OCI-LY1 (cell line): ENCODE measurements around the gene KCNH8.

Source experiments
- H2AFZ ChIP-seq: fragments of 200-600 bp; sonication (generic), shearing (Covaris generic); 2 replicates; pipeline ENCODE4 v1.6.0; 2014; ENCODE audit warnings: antibody characterized with exemption, mild to moderate bottlenecking, low read length
- H3F3A ChIP-seq: fragments of 200-600 bp; sonication (generic), shearing (Covaris generic); 2 replicates; pipeline ENCODE4 v1.6.0; 2014; ENCODE audit warnings: mild to moderate bottlenecking, antibody characterized with exemption, low read length, moderate library complexity; ENCODE audit not compliant: insufficient read depth
- H3K27ac ChIP-seq: fragments of 200-600 bp; sonication (generic); 2 replicates; pipeline ENCODE4 v1.5.1; 2014; ENCODE audit warnings: low read length, mixed run types, mild to moderate bottlenecking, low read depth; ENCODE audit not compliant: poor library complexity, severe bottlenecking
- H3K27me3 ChIP-seq: fragments of 200-600 bp; sonication (generic); 2 replicates; pipeline ENCODE4 v1.6.0; 2014; ENCODE audit warnings: antibody characterized with exemption, mild to moderate bottlenecking, low read length, moderate library complexity; ENCODE audit not compliant: insufficient read depth
- H3K36me3 ChIP-seq: fragments of 200-600 bp; sonication (generic); 2 replicates; pipeline ENCODE4 v1.6.1; 2014; ENCODE audit warnings: mild to moderate bottlenecking, antibody characterized with exemption, low read length, moderate library complexity, mixed read lengths; ENCODE audit not compliant: insufficient read depth
- H3K4me1 ChIP-seq: fragments of 200-600 bp; sonication (generic); 2 replicates; pipeline ENCODE4 v1.5.1; 2014; ENCODE audit warnings: mild to moderate bottlenecking, low read length, moderate library complexity; ENCODE audit not compliant: insufficient read depth, severe bottlenecking
- H3K4me2 ChIP-seq: fragments of 200-600 bp; sonication (generic), shearing (Covaris generic); 2 replicates; pipeline ENCODE4 v1.6.1; 2014; ENCODE audit warnings: low read length
- H3K4me3 ChIP-seq: fragments of 200-600 bp; sonication (generic); 2 replicates; pipeline ENCODE4 v1.5.1; 2014; ENCODE audit warnings: low read length, low read depth, mild to moderate bottlenecking, mixed read lengths; ENCODE audit not compliant: poor library complexity, severe bottlenecking
- H3K79me2 ChIP-seq: fragments of 200-600 bp; shearing (Covaris generic); 2 replicates; pipeline ENCODE4 v1.6.1; 2016; ENCODE audit warnings: mixed run types, low read length, mixed read lengths; ENCODE audit not compliant: insufficient read depth
- H3K9ac ChIP-seq: fragments of 200-600 bp; sonication (generic), shearing (Covaris generic); 2 replicates; pipeline ENCODE4 v1.6.1; 2014; ENCODE audit warnings: mild to moderate bottlenecking, low read length, mixed read lengths
- H3K9me2 ChIP-seq: fragments of 200-600 bp; sonication (generic), shearing (Covaris generic); 2 replicates; pipeline ENCODE4 v1.6.1; 2014; ENCODE audit warnings: low read depth, mild to moderate bottlenecking, low read length, mixed read lengths
- H3K9me3 ChIP-seq: fragments of 200-600 bp; shearing (Covaris generic); 2 replicates; pipeline ENCODE4 v1.6.1; 2014; ENCODE audit warnings: low read length, mixed read lengths
- H4K20me1 ChIP-seq: fragments of 200-600 bp; sonication (generic), shearing (Covaris generic); 2 replicates; pipeline ENCODE4 v1.6.0; 2016; ENCODE audit warnings: mild to moderate bottlenecking, low read length; ENCODE audit not compliant: insufficient read depth
- CTCF ChIP-seq: fragments of 200-600 bp; sonication (generic), shearing (Covaris generic); IDR thresholded peaks from 2 replicates; pipeline ENCODE4 v1.5.1; 2017; ENCODE audit warnings: mild to moderate bottlenecking, antibody characterized with exemption, low read length, moderate library complexity, mixed read lengths
- EZH2 ChIP-seq: fragments of 200-600 bp; sonication (generic), shearing (Covaris generic); IDR thresholded peaks from 2 replicates; pipeline ENCODE4 v1.8.0; 2017; ENCODE audit warnings: borderline replicate concordance, mixed run types, mild to moderate bottlenecking, antibody characterized with exemption, low read length, moderate library complexity, mixed read lengths

Gene KCNH8

DNA sequence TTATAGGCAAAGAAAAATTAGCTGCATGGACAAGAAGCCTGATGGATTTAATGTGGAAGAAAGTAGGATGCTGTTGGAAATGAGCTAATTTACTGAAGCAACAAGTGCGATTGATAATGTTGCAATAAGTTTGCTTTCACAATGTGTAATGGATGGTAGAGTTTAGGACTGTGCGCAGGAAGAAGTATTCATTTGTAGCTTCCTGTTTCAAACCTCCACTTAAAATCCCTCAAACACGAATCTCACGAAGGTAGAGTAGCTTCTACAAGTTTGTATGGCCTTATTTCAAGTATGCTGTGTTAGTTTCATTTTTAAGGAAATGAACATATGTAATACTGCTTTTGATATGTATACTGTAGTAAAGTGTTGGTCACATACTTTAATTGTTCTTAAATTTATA is 42.3 kb downstream of the KCNH8 start:
- Histone ChIP-seq H3K27me3 (no peaks in the 10 kb centered on the region), H3K9me3 (no peaks in the 10 kb centered on the region), H4K20me1 (no peaks in the 10 kb centered on the region), H3K9me2 (no peaks in the 10 kb centered on the region), H3K79me2 (no peaks in the 10 kb centered on the region), H2AFZ (no peak overlapping the region), H3K4me3 (no peak overlapping the region), H3K27ac (no peak overlapping the region), H3K4me2 (no peak overlapping the region), H3F3A (no peaks in the 10 kb centered on the region; the same call in 1 of the 2 replicates), H3K4me1 (no peaks in the 10 kb centered on the region), H3K36me3 (no peaks in the 10 kb centered on the region), H3K9ac (no peak overlapping the region)
- TF ChIP-seq EZH2 (no peak), CTCF (no peak)

DNA sequence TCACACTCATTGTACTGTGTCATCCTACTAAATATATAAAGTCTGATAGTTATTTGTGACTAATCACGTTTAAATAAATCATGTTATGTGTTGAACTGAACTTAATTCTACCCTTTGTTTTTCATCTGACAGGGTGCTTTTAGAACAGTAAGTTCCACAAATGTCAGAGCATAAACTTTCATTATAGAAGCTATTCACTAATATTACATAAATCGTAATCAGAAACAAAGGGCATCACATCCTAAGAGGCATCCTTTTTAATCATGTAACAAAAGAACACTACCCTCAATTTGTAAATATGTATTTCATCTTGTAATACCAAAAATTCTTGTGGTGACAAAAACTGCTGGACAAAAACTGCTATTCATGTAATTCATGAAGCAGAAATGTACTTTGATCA is 50.8 kb downstream of the KCNH8 start:
- no peaks in the 10 kb centered on the region for H3F3A ChIP-seq
- no peaks in the 10 kb centered on the region for H3K4me1 ChIP-seq
- TF ChIP-seq CTCF (no peak), EZH2 (no peak)
- no peaks in the 10 kb centered on the region for H3K27me3 ChIP-seq
- H3K27ac ChIP-seq: no peak overlapping the region
- H3K9me2 ChIP-seq: no peaks in the 10 kb centered on the region
- H2AFZ ChIP-seq: no peak overlapping the region
- H3K79me2 ChIP-seq: no peaks in the 10 kb centered on the region
- H4K20me1 ChIP-seq: no peaks in the 10 kb centered on the region
- no peak overlapping the region for H3K4me3 ChIP-seq
- H3K9ac ChIP-seq: no peak overlapping the region
- H3K36me3 ChIP-seq: no peaks in the 10 kb centered on the region
- no peaks in the 10 kb centered on the region for H3K9me3 ChIP-seq
- no peak overlapping the region for H3K4me2 ChIP-seq

- H3K27me3 ChIP-seq: no peaks in the 10 kb centered on the region
- no peak overlapping the region for H3K4me3 ChIP-seq
- no peaks in the 10 kb centered on the region for H3K9me2 ChIP-seq
- no peaks in the 10 kb centered on the region for H3K4me1 ChIP-seq
- H3K9me3 ChIP-seq: no peaks in the 10 kb centered on the region
- no peak overlapping the region for H3K9ac ChIP-seq
- H3K79me2 ChIP-seq: no peaks in the 10 kb centered on the region
- H3K4me2 ChIP-seq: no peak overlapping the region
- no peak overlapping the region for H3K27ac ChIP-seq
- TF ChIP-seq CTCF (no peak), EZH2 (no peak)
- H4K20me1 ChIP-seq: no peaks in the 10 kb centered on the region
- no peaks in the 10 kb centered on the region for H3K36me3 ChIP-seq
- H2AFZ ChIP-seq: no peak overlapping the region
- no peaks in the 10 kb centered on the region for H3F3A ChIP-seq
These were observed 54.0 kb downstream of the KCNH8 start for GRCh38 chr3:19202303-19202702.
